Heart left ventricle (tissue), 13 donors: Measurements from ENCODE around the gene LINGO1.

ENCODE experiments used
- CTCF ChIP-seq, 12 donors: fragments of 200-600 bp; sonication (generic) in 4 of 12; IDR thresholded peaks; one replicate each; pipeline versions ENCODE4 v1.5.0 to v1.8.0; 2018 to 2022; ENCODE audit warnings: antibody characterized with exemption in 12 of 12, mild to moderate bottlenecking in 5 of 12
- POLR2A ChIP-seq, 2 donors: fragments of 450-650 bp; IDR thresholded peaks; one replicate each; pipeline ENCODE4 v1.6.1; 2017; ENCODE audit warnings: antibody characterized with exemption in 2 of 2, mild to moderate bottlenecking in 2 of 2, moderate library complexity in 2 of 2
- donor health status: ischemic (EF 13 %, LVEDD 7.1; RV severe dilation, severe dysfunction).
- donor health status: DM: no; HTN: yes; CAD: no.
- donor health status: DM: no; HTN: no; CAD: no.
- donor health status: ischemic (EF 25% LVEDD 6.9; RV normal size, moderate dysfunction).
- donor health status: ischemic (EF 25% LVEDD 5.7; RV mildly dilated, moderate dysfunction).
- donor health status: ischemic (EF 35%, LVEDD 5.7; RV mildly dilated, moderate dysfunction).
- donor health status: nonischemic (EF 11% LVEDD 7.7; RV severe dilation, severe dysfunction).
- donor health status: DM: yes; HTN: yes; CAD: no.
- donor health status: PGD.
- donor health status: ischemic (EF 29% LVEDD 5.4; RV normal size, mild dysfunction).
- donor health status: nonischemic (EF 23%, LVEDD 6.1; RV moderate dilation, normal function).

GRCh38 chr15:77631745-77632533, 773 bp downstream of the LINGO1 start:
- TF ChIP-seq CTCF (IDR thresholded peaks at IDR 0.05) (no peak), POLR2A (IDR thresholded peaks at IDR 0.05) (no peak)
